Keratinocyte (primary cell): ENCODE data around the gene MBNL3. TPM values are rescaled to one million over a fixed set of nuclear protein-coding genes. Genes with fewer than 3 reads are reported as not detected.

Experiments
- DNase-seq: peaks from one replicate; pipeline ENCODE4 v3.0.0-alpha.2; 2011; ENCODE audit warnings: low read depth, missing footprints, low spot score
- FAIRE-seq: peaks from 2 replicates; lab custom pipeline; 2011; peaks lifted over from hg19 to GRCh38; lab: Jason Lieb, UNC
- H2AFZ ChIP-seq: 2 replicates; pipeline ENCODE4 v1.6.0; 2012; ENCODE audit warnings: low read length, control low read depth, inconsistent platforms; ENCODE audit not compliant: control insufficient read depth
- H3K27ac ChIP-seq: 2 replicates; pipeline ENCODE4 v1.5.1; 2011; ENCODE audit warnings: low read length; ENCODE audit not compliant: control insufficient read depth, insufficient read depth
- H3K27me3 ChIP-seq: 3 replicates; pipeline ENCODE4 v1.6.0; 2011; ENCODE audit warnings: low read length; ENCODE audit not compliant: control insufficient read depth, insufficient read depth; ENCODE audit errors: extremely low read depth
- H3K36me3 ChIP-seq, 2 experiments: 2 replicates in 1 of 2; 3 replicates in 1 of 2; pipeline ENCODE4 v1.5.1; 2011; ENCODE audit warnings: low read length in 2 of 2, mild to moderate bottlenecking in 1 of 2; ENCODE audit not compliant: control insufficient read depth in 2 of 2, insufficient read depth in 2 of 2; ENCODE audit errors: extremely low read depth in 1 of 2
- H3K4me1 ChIP-seq: 3 replicates; pipeline ENCODE4 v1.5.1; 2011; ENCODE audit warnings: low read length; ENCODE audit not compliant: control insufficient read depth, insufficient read depth; ENCODE audit errors: extremely low read depth
- H3K4me2 ChIP-seq: 3 replicates; pipeline ENCODE4 v1.6.0; 2011; ENCODE audit warnings: low read depth, low read length; ENCODE audit not compliant: control insufficient read depth, insufficient read depth; ENCODE audit errors: extremely low read depth
- H3K4me3 ChIP-seq, 3 experiments: fragments of 200-600 bp in 1 of 3; sonication (generic) in 1 of 3; 2 replicates in 2 of 3; 3 replicates in 1 of 3; pipeline ENCODE4 v1.5.1; 2011 to 2016; ENCODE audit warnings: low read length in 3 of 3, mild to moderate bottlenecking in 3 of 3, control low read depth in 2 of 3, inconsistent platforms in 1 of 3, low read depth in 1 of 3, mixed read lengths in 1 of 3, mixed run types in 1 of 3, moderate library complexity in 1 of 3; ENCODE audit not compliant: control insufficient read depth in 2 of 3, insufficient read depth in 2 of 3; ENCODE audit errors: extremely low read depth in 1 of 3
- H3K79me2 ChIP-seq: 2 replicates; pipeline ENCODE4 v1.6.0; 2012; ENCODE audit warnings: low read length; ENCODE audit not compliant: control insufficient read depth, insufficient read depth
- H3K9ac ChIP-seq: 3 replicates; pipeline ENCODE4 v1.6.0; 2011; ENCODE audit warnings: low read length; ENCODE audit not compliant: control insufficient read depth, insufficient read depth; ENCODE audit errors: extremely low read depth
- H3K9me1 ChIP-seq: 3 replicates; pipeline ENCODE4 v1.6.0; 2011; ENCODE audit warnings: low read length; ENCODE audit not compliant: control insufficient read depth, insufficient read depth; ENCODE audit errors: extremely low read depth
- H3K9me3 ChIP-seq: 2 replicates; pipeline ENCODE4 v1.5.1; 2012; ENCODE audit warnings: low read depth, low read length; ENCODE audit not compliant: control insufficient read depth
- H4K20me1 ChIP-seq: 3 replicates; pipeline ENCODE4 v1.6.0; 2011; ENCODE audit warnings: low read length; ENCODE audit not compliant: control insufficient read depth, insufficient read depth; ENCODE audit errors: extremely low read depth
- EZH2 ChIP-seq: IDR thresholded peaks from one replicate; pipeline ENCODE4 v1.6.1; 2012; ENCODE audit warnings: inconsistent platforms, mild to moderate bottlenecking, low read length, moderate library complexity
- dilution Hi-C: fragments of 300-500 bp; cut with MboI; formaldehyde crosslinking; loops from one replicate; pipeline ENCODE4 v1.7.0; 2020; ENCODE audit warnings: low sequenced_read_pairs; ENCODE audit not compliant: extremely low pct_ligation_motif_present
- polyA plus RNA-seq, 5 experiments: library from polyadenylated mRNA; depleted of rRNA in 3 of 5; stranded (reverse) in 3 of 5; stranded (forward) in 1 of 5; unstranded in 1 of 5; fragments of >200 nt; gene quantifications; 1 replicate in 1 of 5; 2 replicates in 3 of 5; 3 replicates in 1 of 5; pipeline versions ENCODE4 v1.2.1 to v1.2.3, GENCODE V29; 2011 to 2012; ENCODE audit warnings: missing spikeins in 2 of 5, low read depth in 1 of 5, low replicate concordance in 1 of 5
- TF ChIP-seq, protein P1 (sequence below), 3 experiments: IDR thresholded peaks in 1 of 3; conservative IDR thresholded peaks in 1 of 3; optimal IDR thresholded peaks in 1 of 3; 2 replicates in 2 of 3; 3 replicates in 1 of 3; pipeline versions ENCODE3 to v1.5.1; 2011; ENCODE audit warnings: low read length in 3 of 3, mild to moderate bottlenecking in 3 of 3, moderate library complexity in 2 of 3, control low read depth in 1 of 3, inconsistent platforms in 1 of 3; ENCODE audit not compliant: insufficient read depth in 2 of 3; ENCODE audit errors: extremely low read depth in 1 of 3

MBNL3 gene
- polyA plus RNA-seq, 1 donor (not counting 4 experiments of a cell fraction or from before 2014, with no cell fraction given): 6.9 TPM

GRCh38 chrX:132520792-132521191, 32.0 kb upstream of the MBNL3 start:
- TF ChIP-seq, protein P1, sequence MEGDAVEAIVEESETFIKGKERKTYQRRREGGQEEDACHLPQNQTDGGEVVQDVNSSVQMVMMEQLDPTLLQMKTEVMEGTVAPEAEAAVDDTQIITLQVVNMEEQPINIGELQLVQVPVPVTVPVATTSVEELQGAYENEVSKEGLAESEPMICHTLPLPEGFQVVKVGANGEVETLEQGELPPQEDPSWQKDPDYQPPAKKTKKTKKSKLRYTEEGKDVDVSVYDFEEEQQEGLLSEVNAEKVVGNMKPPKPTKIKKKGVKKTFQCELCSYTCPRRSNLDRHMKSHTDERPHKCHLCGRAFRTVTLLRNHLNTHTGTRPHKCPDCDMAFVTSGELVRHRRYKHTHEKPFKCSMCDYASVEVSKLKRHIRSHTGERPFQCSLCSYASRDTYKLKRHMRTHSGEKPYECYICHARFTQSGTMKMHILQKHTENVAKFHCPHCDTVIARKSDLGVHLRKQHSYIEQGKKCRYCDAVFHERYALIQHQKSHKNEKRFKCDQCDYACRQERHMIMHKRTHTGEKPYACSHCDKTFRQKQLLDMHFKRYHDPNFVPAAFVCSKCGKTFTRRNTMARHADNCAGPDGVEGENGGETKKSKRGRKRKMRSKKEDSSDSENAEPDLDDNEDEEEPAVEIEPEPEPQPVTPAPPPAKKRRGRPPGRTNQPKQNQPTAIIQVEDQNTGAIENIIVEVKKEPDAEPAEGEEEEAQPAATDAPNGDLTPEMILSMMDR (optimal IDR thresholded peaks at IDR 0.05 in 1 of 3, IDR thresholded peaks at IDR 0.05 in 1 of 3, conservative IDR thresholded peaks at IDR 0.05 in 1 of 3; ENCODE audit: extremely low read depth in 1 of 3, insufficient read depth in 2 of 3, low read length in 3 of 3): no peak
- no peak for TF ChIP-seq EZH2
- dilution Hi-C loops: no loop called here
- FAIRE-seq: no peak

GRCh38 chrX:132520213-132520612, 31.4 kb upstream of the MBNL3 start:
- H3K27me3 ChIP-seq: no peaks in the 10 kb centered on the region
- no peaks in the 10 kb centered on the region for H3K36me3 ChIP-seq
- dilution Hi-C loops: no loop called here
- H3K9me3 ChIP-seq: no peaks in the 10 kb centered on the region
- no peak overlapping the region for H2AFZ ChIP-seq
- H3K4me3 ChIP-seq: no peak overlapping the region
- no peaks in the 10 kb centered on the region for H4K20me1 ChIP-seq
- TF ChIP-seq, protein P1 (optimal IDR thresholded peaks at IDR 0.05 in 1 of 3, IDR thresholded peaks at IDR 0.05 in 1 of 3, conservative IDR thresholded peaks at IDR 0.05 in 1 of 3; ENCODE audit: extremely low read depth in 1 of 3, insufficient read depth in 2 of 3, low read length in 3 of 3): no peak
- no peak for TF ChIP-seq EZH2
- DNase-seq: no peak
- H3K4me2 ChIP-seq: no peak overlapping the region
- no peak overlapping the region for H3K27ac ChIP-seq
- no peaks in the 10 kb centered on the region for H3K9me1 ChIP-seq
- H3K79me2 ChIP-seq: no peaks in the 10 kb centered on the region
- no peaks in the 10 kb centered on the region for H3K4me1 ChIP-seq
- H3K9ac ChIP-seq: no peak overlapping the region
- no peak for FAIRE-seq

More at GRCh38 chrX:132520792-132521191, 32.0 kb upstream of the MBNL3 start:
- DNase-seq: no peak
- Histone ChIP-seq H3K4me3 (no peak overlapping the region), H3K9me1 (no peaks in the 10 kb centered on the region), H3K4me2 (no peak overlapping the region), H3K36me3 (no peaks in the 10 kb centered on the region), H3K9ac (no peak overlapping the region), H3K27me3 (no peaks in the 10 kb centered on the region), H3K27ac (no peak overlapping the region), H2AFZ (no peak overlapping the region), H3K4me1 (no peaks in the 10 kb centered on the region), H3K79me2 (no peaks in the 10 kb centered on the region), H4K20me1 (no peaks in the 10 kb centered on the region), H3K9me3 (no peaks in the 10 kb centered on the region)
